CD4-positive, alpha-beta memory T cell (primary cell): ENCODE data around the gene TGIF2. TPM values are rescaled to one million over a fixed set of nuclear protein-coding genes. Genes with fewer than 3 reads are reported as not detected.
A peak's percentile ranks its signal among the peaks of the same experiment; 100 is the strongest.
"Not testable (repeated sequence)": the region's sequence is repeated elsewhere in the genome, so short reads cannot be mapped to it uniquely, and the experiment has no call there.

Experiments used
- CTCF ChIA-PET: fragments of 350-600 bp; sonication (Branson Sonifier 250); formaldehyde crosslinking; loops from one replicate; lab custom pipeline; 2021; ENCODE audit warnings: inconsistent platforms; ENCODE audit not compliant: partially characterized antibody; lab: Charles Lee
- POLR2A ChIA-PET: fragments of 350-600 bp; sonication (Branson Sonifier 250); formaldehyde crosslinking; loops from one replicate; lab custom pipeline; 2021; ENCODE audit not compliant: partially characterized antibody; lab: Charles Lee
- DNase-seq, 5 donors: peaks; one replicate each; pipeline versions ENCODE4 v3.0.0 to v3.0.0-alpha.2; 2020 to 2022; ENCODE audit warnings: mixed read lengths in 1 of 5
- H3K27ac ChIP-seq: one replicate; pipeline ENCODE4 v1.7.0; 2013; ENCODE audit warnings: low read depth, low read length
- H3K27me3 ChIP-seq: 2 replicates; pipeline ENCODE4 v1.7.0; 2013; ENCODE audit warnings: mild to moderate bottlenecking, low read length, moderate library complexity; ENCODE audit not compliant: insufficient read depth
- H3K36me3 ChIP-seq: 2 replicates; pipeline ENCODE4 v1.7.0; 2013; ENCODE audit warnings: mild to moderate bottlenecking, low read length, moderate library complexity; ENCODE audit not compliant: insufficient read depth
- H3K4me1 ChIP-seq: 2 replicates; pipeline ENCODE4 v1.7.0; 2013; ENCODE audit warnings: mild to moderate bottlenecking, low read length, moderate library complexity; ENCODE audit not compliant: insufficient read depth
- H3K4me3 ChIP-seq, 2 donors: one replicate each; pipeline ENCODE4 v1.7.0; 2013; ENCODE audit warnings: low read length in 2 of 2, mild to moderate bottlenecking in 1 of 2
- H3K9me3 ChIP-seq, 2 donors: one replicate each; pipeline ENCODE4 v1.7.0; 2013; ENCODE audit warnings: low read length in 2 of 2, control low read depth in 1 of 2; ENCODE audit not compliant: control insufficient read depth in 1 of 2
- H3K27ac Mint-ChIP-seq, 7 donors: one replicate each; pipeline ENCODE4 v1.8.0; 2020 to 2021; ENCODE audit warnings: mixed read lengths in 7 of 7, mild to moderate bottlenecking in 6 of 7, inconsistent platforms in 3 of 7, moderate library complexity in 3 of 7
- H3K27me3 Mint-ChIP-seq, 2 donors: one replicate each; pipeline ENCODE4 v1.8.0; 2020 to 2021; ENCODE audit warnings: mixed read lengths in 2 of 2
- H3K36me3 Mint-ChIP-seq, 2 donors: one replicate each; pipeline ENCODE4 v1.8.0; 2020 to 2021; ENCODE audit warnings: mixed read lengths in 2 of 2, inconsistent platforms in 1 of 2, mild to moderate bottlenecking in 1 of 2
- H3K4me1 Mint-ChIP-seq, 4 donors: one replicate each; pipeline ENCODE4 v1.8.0; 2020 to 2021; ENCODE audit warnings: mixed read lengths in 4 of 4, mild to moderate bottlenecking in 1 of 4
- H3K4me3 Mint-ChIP-seq, 8 donors: one replicate each; pipeline ENCODE4 v1.8.0; 2020 to 2021; ENCODE audit warnings: mixed read lengths in 8 of 8, mild to moderate bottlenecking in 7 of 8, moderate library complexity in 6 of 8, inconsistent platforms in 3 of 8
- H3K9me3 Mint-ChIP-seq, 8 donors: one replicate each; pipeline ENCODE4 v1.8.0; 2020 to 2021; ENCODE audit warnings: mixed read lengths in 8 of 8, mild to moderate bottlenecking in 5 of 8, inconsistent platforms in 3 of 8, moderate library complexity in 1 of 8
- intact Hi-C: fragments of 100-400 bp; cut with micrococcal nuclease; formaldehyde crosslinking; loops from one replicate; pipeline ENCODE4 v1.15.1; 2023
- polyA plus RNA-seq, 2 donors: library from polyadenylated mRNA; unstranded; fragments of 300-500 nt; fragmentation: Illumina TruSeq; gene quantifications; one replicate each; pipeline ENCODE4 v1.2.3, GENCODE V29; 2021
- total RNA-seq, 2 experiments: library from RNA; stranded (reverse); gene quantifications; one replicate each; pipeline ENCODE4 v1.2.3, GENCODE V29; 2021

The TGIF2 gene
- total and polyA plus RNA-seq, 4 experiments from 2014 or later: 19.2 to 35.0 (median 28.2) TPM

- ChIA-PET CTCF (interaction anchor here (0.5 to 5.1 kb wide), 20 partner anchors 10 to 203 kb away, joined by 3 to 70 read pairs (median 6); partner anchors contain the start of genes DSN1, SLA2 and TGIF2), POLR2A (interaction anchor here (0.6 to 12.7 kb wide), 24 partner anchors 9 to 574 kb away, joined by 3 to 153 read pairs (median 7); partner anchors contain the start of genes DSN1, MROH8, NDRG3 and RPN2)
- H3K4me3 Mint-ChIP-seq: peak within 1 kb of the TSS; percentile 91 to 98 (median 97)
- H3K9me3 ChIP-seq: no peaks in the 10 kb centered on the region
- H3K4me1 ChIP-seq: peaks cover 30% of the 10 kb centered on the region
- H3K27ac ChIP-seq: peak within 1 kb of the TSS; percentile 98
- peak within 1 kb of the TSS; percentile 62 to 81 for H3K4me3 ChIP-seq
- intact Hi-C loops: loop anchor here (1.0 to 2.0 kb wide), 8 partner anchors 10 to 145 kb away; partner anchors contain the start of genes NDRG3 and TGIF2
- peak within 1 kb of the TSS; percentile 97 to 99 (median 98) for H3K27ac Mint-ChIP-seq
- peaks cover 1 to 2% of the 10 kb centered on the region in 2 donors for H3K27me3 Mint-ChIP-seq
- H3K36me3 ChIP-seq: peaks cover 21% of the 10 kb centered on the region
- peaks cover 0 to 2% (median 0%) of the 10 kb centered on the region in 8 donors for H3K9me3 Mint-ChIP-seq
- peaks cover 1 to 40% of the 10 kb centered on the region in 2 donors for H3K36me3 Mint-ChIP-seq
- peak; percentile 98 to 99 (median 99) for DNase-seq
- H3K27me3 ChIP-seq: no peaks in the 10 kb centered on the region
- peaks cover 15 to 43% (median 26%) of the 10 kb centered on the region in 4 donors for H3K4me1 Mint-ChIP-seq
Observed at GRCh38 chr20:36605399-36606157, 32.2 kb downstream of the TGIF2 start, which contains the start of gene RAB5IF. RAB5IF (plus strand) TSS chr20:36605779; CDS start chr20:36605952, 173 bp downstream.

GRCh38 chr20:36606158-36607066 lies 33.0 kb downstream of the TGIF2 start:
- Histone ChIP-seq H3K36me3 (peaks cover 24% of the 10 kb centered on the region), H3K27ac (peak overlapping the region; percentile 98), H3K9me3 (no peaks in the 10 kb centered on the region), H3K4me1 (peaks cover 30% of the 10 kb centered on the region), H3K27me3 (no peaks in the 10 kb centered on the region), H3K4me3 (peak overlapping the region; percentile 62 to 81)
- Mint-ChIP-seq H3K4me3 (peak overlapping the region; percentile 91 to 98 (median 97)), H3K27ac (peak overlapping the region; percentile 93 to 99 (median 98)), H3K27me3 (peaks cover 1 to 2% of the 10 kb centered on the region in 2 donors), H3K9me3 (peaks cover 0 to 2% (median 0%) of the 10 kb centered on the region in 8 donors), H3K36me3 (peaks cover 3 to 48% of the 10 kb centered on the region in 2 donors), H3K4me1 (peaks cover 14 to 42% (median 25%) of the 10 kb centered on the region in 4 donors)
- intact Hi-C loops: loop anchor here (1.0 kb wide), 1 partner anchor 23 kb away; no protein-coding TSS in a partner anchor
- DNase-seq: no peak
- CTCF ChIA-PET: interaction anchor here (0.6 to 5.1 kb wide), 18 partner anchors 10 to 202 kb away, joined by 3 to 70 read pairs (median 4); partner anchors contain the start of genes DSN1, SLA2 and TGIF2
- POLR2A ChIA-PET: interaction anchor here (0.7 to 12.7 kb wide), 23 partner anchors 8 to 573 kb away, joined by 3 to 153 read pairs (median 7); partner anchors contain the start of genes DSN1, MROH8, NDRG3 and RPN2

- Histone ChIP-seq H3K36me3 (peaks cover 37% of the 10 kb centered on the region), H3K4me1 (peaks cover 34% of the 10 kb centered on the region), H3K27me3 (no peaks in the 10 kb centered on the region), H3K27ac (peak overlapping the region; percentile 29), H3K9me3 (no peaks in the 10 kb centered on the region), H3K4me3 (no peak overlapping the region)
- POLR2A ChIA-PET: interaction anchor here (0.9 to 12.7 kb wide), 6 partner anchors 13 to 36 kb away, joined by 3 to 153 read pairs (median 68); partner anchors contain the start of genes SLA2 and TGIF2
- H3K4me1 Mint-ChIP-seq: peaks cover 15 to 40% (median 28%) of the 10 kb centered on the region in 4 donors
- peaks cover 0 to 2% (median 0%) of the 10 kb centered on the region in 8 donors for H3K9me3 Mint-ChIP-seq
- H3K36me3 Mint-ChIP-seq: peaks cover 12 to 62% of the 10 kb centered on the region in 2 donors
- H3K27ac Mint-ChIP-seq: peak overlapping the region; percentile 82 to 99 (median 98)
- intact Hi-C loops: no loop called here
- no peak for DNase-seq
- H3K27me3 Mint-ChIP-seq: peaks cover 1 to 2% of the 10 kb centered on the region in 2 donors
- peak overlapping the region; percentile 64 to 98 (median 97) for H3K4me3 Mint-ChIP-seq
- CTCF ChIA-PET: interaction anchor here (0.9 to 7.5 kb wide), 4 partner anchors 12 to 147 kb away, joined by 3 to 83 read pairs (median 50); partner anchors contain the start of gene SLA2
Observed at GRCh38 chr20:36607586-36608387, 34.4 kb downstream of the TGIF2 start.

- H3K4me3 ChIP-seq, intact Hi-C loops, H3K27me3 Mint-ChIP-seq, H3K27me3 ChIP-seq, DNase-seq, H3K9me3 Mint-ChIP-seq, H3K9me3 ChIP-seq, H3K4me3 Mint-ChIP-seq: not testable (repeated sequence)
- Mint-ChIP-seq H3K36me3 (peaks cover 18 to 67% of the 10 kb centered on the region in 2 donors), H3K27ac (peak overlapping the region in 5 of 7 donors; percentile 29 to 99 (median 98)), H3K4me1 (peaks cover 18 to 46% (median 32%) of the 10 kb centered on the region in 4 donors)
- POLR2A ChIA-PET: interaction anchor here (0.8 to 12.7 kb wide), 6 partner anchors 12 to 36 kb away, joined by 3 to 153 read pairs (median 4); partner anchors contain the start of genes SLA2 and TGIF2
- CTCF ChIA-PET: interaction anchor here (0.9 to 7.5 kb wide), 2 partner anchors 37 to 147 kb away, joined by 3 to 83 read pairs; partner anchors contain the start of gene SLA2
- Histone ChIP-seq H3K36me3 (peaks cover 43% of the 10 kb centered on the region), H3K4me1 (peaks cover 40% of the 10 kb centered on the region), H3K27ac (peak overlapping the region; percentile 29)
Observed at GRCh38 chr20:36608388-36608728, 35.0 kb downstream of the TGIF2 start.

GRCh38 chr20:36611625-36612024 lies 38.2 kb downstream of the TGIF2 start:
- DNase-seq: no peak
- Mint-ChIP-seq H3K27ac (peak overlapping the region in 2 of 7 donors; percentile 27 to 63), H3K4me3 (no peak overlapping the region), H3K27me3 (no peaks in the 10 kb centered on the region), H3K36me3 (peaks cover 25 to 79% of the 10 kb centered on the region in 2 donors), H3K9me3 (no peaks in the 10 kb centered on the region), H3K4me1 (peaks cover 14 to 30% (median 20%) of the 10 kb centered on the region in 4 donors)
- Histone ChIP-seq H3K36me3 (peaks cover 68% of the 10 kb centered on the region), H3K4me1 (peaks cover 29% of the 10 kb centered on the region), H3K27ac (no peak overlapping the region), H3K4me3 (no peak overlapping the region), H3K27me3 (no peaks in the 10 kb centered on the region), H3K9me3 (no peaks in the 10 kb centered on the region)
- ChIA-PET CTCF (interaction anchor here (0.6 to 7.5 kb wide), 9 partner anchors 13 to 145 kb away, joined by 3 to 83 read pairs (median 4); partner anchors contain the start of gene SLA2), POLR2A (interaction anchor here (1.5 to 12.7 kb wide), 4 partner anchors 18 to 143 kb away, joined by 3 to 131 read pairs (median 4); partner anchors contain the start of genes SLA2 and TGIF2)
- intact Hi-C loops: loop anchor here (1.0 to 5.0 kb wide), 5 partner anchors 35 to 275 kb away; partner anchors contain the start of gene SLA2
